ENCODE data around the gene NUDT16L1. TPM values are rescaled to one million over a fixed set of nuclear protein-coding genes. Genes with fewer than 3 reads are reported as not detected.

Gene NUDT16L1
- total RNA-seq, 1 experiment from 2014 or later = 42.0 TPM

- Mint-ChIP-seq H3K9me3 (no peaks in the 10 kb centered on the region), H3K27ac (peak overlapping the region; percentile 78), H3K27me3 (ENCODE audit: low read depth) (no peaks in the 10 kb centered on the region), H3K36me3 (peaks cover 8% of the 10 kb centered on the region; the same call in 1 of the 2 replicates), H3K4me3 (no peak overlapping the region), H3K4me1 (peaks cover 4% of the 10 kb centered on the region)
- TF ChIP-seq GABPB1 (CRISPR knock-in tag; IDR thresholded peaks at IDR 0.05) (peak; percentile 52), ZBTB43 (CRISPR knock-in tag; IDR thresholded peaks at IDR 0.05) (no peak)
- ChIA-PET POLR2A (no interaction called here), CTCF (interaction anchor here (1.0 to 1.7 kb wide), 4 partner anchors 11 to 39 kb away, joined by 3 to 12 read pairs (median 4); partner anchors contain the start of gene MGRN1)
- DNase-seq (ENCODE audit: low spot score) (no peak), ATAC-seq (no peak)
Observed at GRCh38 chr16:4663777-4664465, 29.4 kb upstream of the NUDT16L1 start.

- no peak for DNase-seq (ENCODE audit: low spot score)
- Mint-ChIP-seq H3K9me3 (no peaks in the 10 kb centered on the region), H3K4me3 (no peak overlapping the region), H3K36me3 (peaks cover 13% of the 10 kb centered on the region; the same call in 1 of the 2 replicates), H3K27me3 (ENCODE audit: low read depth) (no peaks in the 10 kb centered on the region), H3K4me1 (peaks cover 4% of the 10 kb centered on the region), H3K27ac (peak overlapping the region; percentile 89)
- ChIA-PET POLR2A (no interaction called here), CTCF (interaction anchor here (1.5 to 1.7 kb wide), 2 partner anchors 18 to 40 kb away, joined by 3 to 12 read pairs; partner anchors contain the start of gene MGRN1)
- no peak for TF ChIP-seq ZNF121 (CRISPR knock-in tag; IDR thresholded peaks at IDR 0.05)
- TF ChIP-seq ZNF317 (CRISPR knock-in tag; IDR thresholded peaks at IDR 0.05; ENCODE audit: borderline replicate concordance, low read depth) = no peak
- TF ChIP-seq JUN (CRISPR knock-in tag; IDR thresholded peaks at IDR 0.05) = no peak
- TF ChIP-seq ETV6 (CRISPR knock-in tag; IDR thresholded peaks at IDR 0.05) = no peak
- TF ChIP-seq NFYB (CRISPR knock-in tag; conservative IDR thresholded peaks at IDR 0.05; ENCODE audit: low read depth) = no peak
- TF ChIP-seq SMAD4 (CRISPR knock-in tag; IDR thresholded peaks at IDR 0.05) = no peak
- no peak for TF ChIP-seq CBFB (CRISPR knock-in tag; IDR thresholded peaks at IDR 0.05; ENCODE audit: low read depth)
- TF ChIP-seq ATF1 (CRISPR knock-in tag; IDR thresholded peaks at IDR 0.05) = no peak
- no peak for TF ChIP-seq FOXP4 (CRISPR knock-in tag; IDR thresholded peaks at IDR 0.05)
- TF ChIP-seq ZBTB21 (CRISPR knock-in tag; IDR thresholded peaks at IDR 0.05; ENCODE audit: borderline replicate concordance) = no peak
- no peak for TF ChIP-seq GTF2I (CRISPR knock-in tag; conservative IDR thresholded peaks at IDR 0.05)
- no peak for TF ChIP-seq SMAD3 (CRISPR knock-in tag; IDR thresholded peaks at IDR 0.05; ENCODE audit: borderline replicate concordance)
- no peak for TF ChIP-seq ZNF512 (CRISPR knock-in tag; IDR thresholded peaks at IDR 0.05; ENCODE audit: borderline replicate concordance)
- no peak for TF ChIP-seq MXD4 (CRISPR knock-in tag; IDR thresholded peaks at IDR 0.05; ENCODE audit: borderline replicate concordance)
- TF ChIP-seq ZNF671 (CRISPR knock-in tag; IDR thresholded peaks at IDR 0.05) = no peak
- ATAC-seq = peak; percentile 38
Observed at GRCh38 chr16:4664538-4665418, 28.6 kb upstream of the NUDT16L1 start.
